ENCODE results near the gene EFCAB6.

EFCAB6 gene

DNA sequence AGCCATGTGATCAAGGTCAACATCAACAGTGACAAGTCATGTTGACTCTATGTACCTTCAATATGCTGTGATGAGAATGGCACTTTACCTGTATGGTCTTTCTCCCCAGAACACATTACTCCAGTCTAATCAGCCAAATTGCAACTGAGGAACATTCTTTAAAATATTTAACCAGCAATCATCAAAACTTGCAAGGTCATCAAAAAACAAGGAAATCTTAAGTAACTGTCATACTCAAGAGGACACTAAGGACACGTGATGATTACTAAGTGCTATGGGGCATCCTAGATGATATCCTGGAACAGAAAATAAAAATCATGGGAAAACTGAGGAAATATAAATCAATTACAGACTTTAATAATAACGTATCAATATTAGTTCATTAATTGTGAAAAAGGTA, 118.9 kb downstream of the EFCAB6 start:
- no peak overlapping the region for H3K9ac ChIP-seq (ENCODE audit: low read depth, low read length, poor library complexity, severe bottlenecking)
- TF ChIP-seq, protein P1, sequence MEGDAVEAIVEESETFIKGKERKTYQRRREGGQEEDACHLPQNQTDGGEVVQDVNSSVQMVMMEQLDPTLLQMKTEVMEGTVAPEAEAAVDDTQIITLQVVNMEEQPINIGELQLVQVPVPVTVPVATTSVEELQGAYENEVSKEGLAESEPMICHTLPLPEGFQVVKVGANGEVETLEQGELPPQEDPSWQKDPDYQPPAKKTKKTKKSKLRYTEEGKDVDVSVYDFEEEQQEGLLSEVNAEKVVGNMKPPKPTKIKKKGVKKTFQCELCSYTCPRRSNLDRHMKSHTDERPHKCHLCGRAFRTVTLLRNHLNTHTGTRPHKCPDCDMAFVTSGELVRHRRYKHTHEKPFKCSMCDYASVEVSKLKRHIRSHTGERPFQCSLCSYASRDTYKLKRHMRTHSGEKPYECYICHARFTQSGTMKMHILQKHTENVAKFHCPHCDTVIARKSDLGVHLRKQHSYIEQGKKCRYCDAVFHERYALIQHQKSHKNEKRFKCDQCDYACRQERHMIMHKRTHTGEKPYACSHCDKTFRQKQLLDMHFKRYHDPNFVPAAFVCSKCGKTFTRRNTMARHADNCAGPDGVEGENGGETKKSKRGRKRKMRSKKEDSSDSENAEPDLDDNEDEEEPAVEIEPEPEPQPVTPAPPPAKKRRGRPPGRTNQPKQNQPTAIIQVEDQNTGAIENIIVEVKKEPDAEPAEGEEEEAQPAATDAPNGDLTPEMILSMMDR (conservative IDR thresholded peaks at IDR 0.05; ENCODE audit: low read length): no peak
- no peak for TF ChIP-seq EZH2phosphoT487 (IDR thresholded peaks at IDR 0.05; ENCODE audit: borderline replicate concordance)
- no peak overlapping the region for H2AFZ ChIP-seq (ENCODE audit: low read length)
- no peak overlapping the region for H3K4me2 ChIP-seq (ENCODE audit: low read depth, low read length, poor library complexity, severe bottlenecking)
- H3K27me3 ChIP-seq (ENCODE audit: insufficient read depth, low read length, poor library complexity, severe bottlenecking): no peaks in the 10 kb centered on the region
- H3K4me3 ChIP-seq (ENCODE audit: low read length, poor library complexity, severe bottlenecking): no peak overlapping the region
- H3K9me3 ChIP-seq (ENCODE audit: insufficient read depth, low read depth, low read length): no peaks in the 10 kb centered on the region
- H3K4me1 ChIP-seq (ENCODE audit: insufficient read depth, low read length, poor library complexity, severe bottlenecking): no peaks in the 10 kb centered on the region
- no peaks in the 10 kb centered on the region for H3F3A ChIP-seq (ENCODE audit: low read depth)
- H3K36me3 ChIP-seq (ENCODE audit: insufficient read depth, low read length): no peaks in the 10 kb centered on the region
- H4K20me1 ChIP-seq (ENCODE audit: insufficient read depth, low read length, poor library complexity, severe bottlenecking): no peaks in the 10 kb centered on the region
- H3K9me2 ChIP-seq (replicated peaks; ENCODE audit: low read depth, low read length): no peaks in the 10 kb centered on the region
- H3K79me2 ChIP-seq (ENCODE audit: insufficient read depth, low read length): no peaks in the 10 kb centered on the region

DNA sequence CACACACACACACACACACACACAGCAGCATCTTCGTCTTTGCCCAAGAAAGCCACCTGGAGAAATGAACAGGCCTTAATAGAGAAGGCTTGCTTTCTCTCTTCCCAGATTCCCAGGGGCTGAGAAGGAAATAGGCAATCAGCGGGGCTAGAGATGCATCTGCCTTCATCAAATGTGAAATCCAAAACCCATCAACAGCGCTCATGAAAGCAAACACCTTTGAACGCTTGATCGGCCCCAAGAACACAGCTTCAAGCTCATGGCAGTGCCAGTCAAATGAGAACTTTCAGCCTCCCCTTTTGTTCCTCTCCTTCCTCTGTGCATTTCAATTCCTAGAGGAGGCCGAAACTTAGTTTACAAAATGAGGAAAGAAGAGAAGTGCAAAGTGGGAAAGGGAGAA, 122.7 kb downstream of the EFCAB6 start:
- Histone ChIP-seq H3K4me2 (ENCODE audit: low read depth, low read length, poor library complexity, severe bottlenecking) (no peak overlapping the region), H3K36me3 (ENCODE audit: insufficient read depth, low read length) (no peaks in the 10 kb centered on the region), H4K20me1 (ENCODE audit: insufficient read depth, low read length, poor library complexity, severe bottlenecking) (no peaks in the 10 kb centered on the region), H3K79me2 (ENCODE audit: insufficient read depth, low read length) (no peaks in the 10 kb centered on the region), H3K9me3 (ENCODE audit: insufficient read depth, low read depth, low read length) (no peaks in the 10 kb centered on the region), H3K27me3 (ENCODE audit: insufficient read depth, low read length, poor library complexity, severe bottlenecking) (no peaks in the 10 kb centered on the region), H3F3A (ENCODE audit: low read depth) (no peaks in the 10 kb centered on the region), H3K9ac (ENCODE audit: low read depth, low read length, poor library complexity, severe bottlenecking) (no peak overlapping the region), H3K4me1 (ENCODE audit: insufficient read depth, low read length, poor library complexity, severe bottlenecking) (no peaks in the 10 kb centered on the region), H2AFZ (ENCODE audit: low read length) (no peak overlapping the region), H3K9me2 (replicated peaks; ENCODE audit: low read depth, low read length) (no peaks in the 10 kb centered on the region), H3K4me3 (ENCODE audit: low read length, poor library complexity, severe bottlenecking) (no peak overlapping the region)
- TF ChIP-seq, protein P1 (conservative IDR thresholded peaks at IDR 0.05; ENCODE audit: low read length): no peak
- no peak for TF ChIP-seq EZH2phosphoT487 (IDR thresholded peaks at IDR 0.05; ENCODE audit: borderline replicate concordance)

DNA sequence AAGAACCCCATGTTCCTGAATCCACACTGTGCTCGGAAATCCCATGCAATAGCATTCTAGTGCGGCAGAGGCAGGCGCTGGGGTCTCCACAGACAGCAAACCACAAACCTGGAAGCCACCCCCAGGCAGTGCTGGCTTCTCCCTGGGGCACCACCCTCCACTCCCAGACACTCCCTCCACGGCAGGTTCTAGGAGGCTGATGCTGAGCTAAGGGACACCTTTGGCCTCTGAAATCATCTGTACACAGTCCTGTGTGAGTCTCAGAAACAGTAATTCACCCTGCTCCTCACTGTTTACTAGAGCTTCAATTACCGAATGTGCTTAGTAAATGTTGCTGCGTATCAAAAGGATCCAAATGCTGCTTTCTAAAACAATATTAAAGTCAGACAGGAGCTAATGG, 129.3 kb downstream of the EFCAB6 start:
- TF ChIP-seq EZH2phosphoT487 (IDR thresholded peaks at IDR 0.05; ENCODE audit: borderline replicate concordance): no peak
- TF ChIP-seq, protein P1 (conservative IDR thresholded peaks at IDR 0.05; ENCODE audit: low read length): no peak
- Histone ChIP-seq H3K27me3 (ENCODE audit: insufficient read depth, low read length, poor library complexity, severe bottlenecking) (no peaks in the 10 kb centered on the region), H3K36me3 (ENCODE audit: insufficient read depth, low read length) (no peaks in the 10 kb centered on the region), H3F3A (ENCODE audit: low read depth) (no peaks in the 10 kb centered on the region), H3K4me1 (ENCODE audit: insufficient read depth, low read length, poor library complexity, severe bottlenecking) (no peaks in the 10 kb centered on the region), H3K79me2 (ENCODE audit: insufficient read depth, low read length) (no peaks in the 10 kb centered on the region), H3K9me2 (replicated peaks; ENCODE audit: low read depth, low read length) (no peaks in the 10 kb centered on the region), H3K9me3 (ENCODE audit: insufficient read depth, low read depth, low read length) (no peaks in the 10 kb centered on the region), H3K4me2 (ENCODE audit: low read depth, low read length, poor library complexity, severe bottlenecking) (no peak overlapping the region), H4K20me1 (ENCODE audit: insufficient read depth, low read length, poor library complexity, severe bottlenecking) (no peaks in the 10 kb centered on the region), H2AFZ (ENCODE audit: low read length) (no peak overlapping the region), H3K9ac (ENCODE audit: low read depth, low read length, poor library complexity, severe bottlenecking) (no peak overlapping the region), H3K4me3 (ENCODE audit: low read length, poor library complexity, severe bottlenecking) (no peak overlapping the region)
